Fibroblast of lung (primary cell): ENCODE measurements around the gene EFCAB5. TPM values are rescaled to one million over a fixed set of nuclear protein-coding genes. Genes with fewer than 3 reads are reported as not detected.

ENCODE experiments used
- DNase-seq, 2 donors: peaks; one replicate each; pipeline versions ENCODE4 v3.0.0 to v3.0.0-alpha.2; 2010; ENCODE audit warnings: low read depth in 2 of 2
- H2AFZ ChIP-seq: 2 replicates; pipeline ENCODE4 v1.5.1; 2012; ENCODE audit warnings: low read length, control low read depth, inconsistent platforms
- H3K27ac ChIP-seq: 2 replicates; pipeline ENCODE4 v1.5.1; 2011; ENCODE audit warnings: low read length, control low read depth; ENCODE audit not compliant: insufficient read depth
- H3K27me3 ChIP-seq: 2 replicates; pipeline ENCODE4 v1.5.1; 2011; ENCODE audit warnings: mild to moderate bottlenecking, low read length; ENCODE audit not compliant: control insufficient read depth, insufficient read depth
- H3K36me3 ChIP-seq: 2 replicates; pipeline ENCODE4 v1.5.1; 2011; ENCODE audit warnings: low read length; ENCODE audit not compliant: control insufficient read depth, insufficient read depth
- H3K4me1 ChIP-seq: 2 replicates; pipeline ENCODE4 v1.5.1; 2011; ENCODE audit warnings: low read length; ENCODE audit not compliant: control insufficient read depth, insufficient read depth; ENCODE audit errors: extremely low read depth
- H3K4me2 ChIP-seq: 2 replicates; pipeline ENCODE4 v1.5.1; 2011; ENCODE audit warnings: low read length, control low read depth; ENCODE audit not compliant: insufficient read depth; ENCODE audit errors: extremely low read depth
- H3K4me3 ChIP-seq, 4 experiments: fragments of 200-600 bp in 1 of 4; sonication (generic) in 1 of 4; replicated peaks in 1 of 4; 2 replicates each; pipeline ENCODE4 v1.5.1; 2011 to 2016; ENCODE audit warnings: low read length in 4 of 4, low read depth in 3 of 4, mild to moderate bottlenecking in 3 of 4, control low read depth in 2 of 4, inconsistent platforms in 1 of 4, mixed read lengths in 1 of 4; ENCODE audit not compliant: insufficient read depth in 1 of 4; ENCODE audit errors: control extremely low read depth in 1 of 4
- H3K79me2 ChIP-seq: 2 replicates; pipeline ENCODE4 v1.5.1; 2012; ENCODE audit warnings: mild to moderate bottlenecking, low read length, inconsistent platforms; ENCODE audit not compliant: control insufficient read depth, insufficient read depth
- H3K9ac ChIP-seq: 2 replicates; pipeline ENCODE4 v1.5.1; 2011; ENCODE audit warnings: mild to moderate bottlenecking, low read length, control low read depth; ENCODE audit not compliant: insufficient read depth
- H3K9me3 ChIP-seq: 2 replicates; pipeline ENCODE4 v1.5.1; 2012; ENCODE audit warnings: low read depth, low read length; ENCODE audit not compliant: control insufficient read depth, insufficient read depth
- H4K20me1 ChIP-seq: 2 replicates; pipeline ENCODE4 v1.5.1; 2011; ENCODE audit warnings: low read length; ENCODE audit not compliant: control insufficient read depth, insufficient read depth; ENCODE audit errors: extremely low read depth
- CTCF ChIP-seq, 2 donors: IDR thresholded peaks in 1 of 2; conservative IDR thresholded peaks in 1 of 2; 1 replicate in 1 of 2; 2 replicates in 1 of 2; pipeline ENCODE4 v1.5.1; 2011 to 2012; ENCODE audit warnings: low read length in 2 of 2, control low read depth in 1 of 2, inconsistent platforms in 1 of 2, low read depth in 1 of 2, mild to moderate bottlenecking in 1 of 2
- EZH2 ChIP-seq: IDR thresholded peaks from 2 replicates; pipeline ENCODE4 v1.5.1; 2012; ENCODE audit warnings: low read length, control low read depth, mild to moderate bottlenecking; ENCODE audit errors: missing control alignments
- polyA plus RNA-seq, 2 donors: library from polyadenylated mRNA; depleted of rRNA in 1 of 2; stranded (reverse) in 1 of 2; unstranded in 1 of 2; fragments of >200 nt; gene quantifications; 2 replicates each; pipeline ENCODE4 v1.2.1, GENCODE V29; 2011 to 2012; ENCODE audit warnings: missing spikeins in 1 of 2
- total RNA-seq: library from RNA; depleted of rRNA; stranded (reverse); fragments of >200 nt; gene quantifications from 2 replicates; pipeline ENCODE4 v1.2.1, GENCODE V29; 2014

The EFCAB5 gene
- total and polyA plus RNA-seq, 2 donors (not counting 1 experiment from before 2014, with no cell fraction given) = 0.14 to 0.66 TPM

GRCh38 chr17:30130121-30130520, 188.7 kb downstream of the EFCAB5 start:
- no peak for TF ChIP-seq CTCF (conservative IDR thresholded peaks at IDR 0.05 in 1 of 2, IDR thresholded peaks at IDR 0.05 in 1 of 2; ENCODE audit: low read depth in 1 of 2, low read length in 2 of 2)
- no peak for TF ChIP-seq EZH2
- no peak overlapping the region for H3K4me2 ChIP-seq
- no peak overlapping the region for H3K4me3 ChIP-seq
- no peaks in the 10 kb centered on the region for H4K20me1 ChIP-seq
- no peaks in the 10 kb centered on the region for H3K4me1 ChIP-seq
- peaks cover 60% of the 10 kb centered on the region for H3K79me2 ChIP-seq
- H3K27ac ChIP-seq = no peak overlapping the region
- no peaks in the 10 kb centered on the region for H3K36me3 ChIP-seq
- H3K27me3 ChIP-seq = no peaks in the 10 kb centered on the region
- H3K9me3 ChIP-seq = no peaks in the 10 kb centered on the region
- H2AFZ ChIP-seq = no peak overlapping the region
- no peak overlapping the region for H3K9ac ChIP-seq
- DNase-seq = no peak

GRCh38 chr17:30132615-30133014, 191.2 kb downstream of the EFCAB5 start:
- Histone ChIP-seq H2AFZ (no peak overlapping the region), H4K20me1 (no peaks in the 10 kb centered on the region), H3K27ac (no peak overlapping the region), H3K4me1 (no peaks in the 10 kb centered on the region), H3K27me3 (no peaks in the 10 kb centered on the region), H3K9me3 (no peaks in the 10 kb centered on the region), H3K79me2 (peaks cover 49% of the 10 kb centered on the region), H3K9ac (no peak overlapping the region), H3K4me3 (no peak overlapping the region), H3K36me3 (no peaks in the 10 kb centered on the region), H3K4me2 (no peak overlapping the region)
- DNase-seq = no peak
- TF ChIP-seq CTCF (conservative IDR thresholded peaks at IDR 0.05 in 1 of 2, IDR thresholded peaks at IDR 0.05 in 1 of 2; ENCODE audit: low read depth in 1 of 2, low read length in 2 of 2) (no peak), EZH2 (no peak)

- H2AFZ ChIP-seq = no peak overlapping the region
- no peaks in the 10 kb centered on the region for H3K4me1 ChIP-seq
- H3K79me2 ChIP-seq = peaks cover 54% of the 10 kb centered on the region
- H3K4me2 ChIP-seq = no peak overlapping the region
- H3K9me3 ChIP-seq = no peaks in the 10 kb centered on the region
- H3K9ac ChIP-seq = no peak overlapping the region
- no peaks in the 10 kb centered on the region for H4K20me1 ChIP-seq
- no peak overlapping the region for H3K27ac ChIP-seq
- TF ChIP-seq CTCF (conservative IDR thresholded peaks at IDR 0.05 in 1 of 2, IDR thresholded peaks at IDR 0.05 in 1 of 2; ENCODE audit: low read depth in 1 of 2, low read length in 2 of 2) (no peak), EZH2 (no peak)
- H3K4me3 ChIP-seq = no peak overlapping the region
- H3K36me3 ChIP-seq = no peaks in the 10 kb centered on the region
- no peaks in the 10 kb centered on the region for H3K27me3 ChIP-seq
- DNase-seq = no peak
Measured at GRCh38 chr17:30133197-30133596, 191.8 kb downstream of the EFCAB5 start.
